Psoas muscle (tissue), 8 donors: ENCODE data around the gene GAL3ST1. TPM values are rescaled to one million over a fixed set of nuclear protein-coding genes. Genes with fewer than 3 reads are reported as not detected.
"Not testable (repeated sequence)": the region's sequence is repeated elsewhere in the genome, so short reads cannot be mapped to it uniquely, and the experiment has no call there.

Source experiments
- ATAC-seq, 4 donors: fragments of 200-7000 bp; cut with Tn5 transposase; one replicate each; pipeline ENCODE4 v1.9.1; 2020; ENCODE audit warnings: moderate library complexity in 3 of 4, mild to moderate bottlenecking in 2 of 4
- DNase-seq, 2 donors: peaks; one replicate each; pipeline ENCODE4 v3.0.0-alpha.2; 2020
- H3K27ac ChIP-seq: fragments of 200-600 bp; one replicate; pipeline ENCODE4 v1.8.0; 2022
- H3K27me3 ChIP-seq, 3 donors: fragments of 200-600 bp in 1 of 3; one replicate each; pipeline versions ENCODE4 v1.6.1 to v1.8.0; 2013 to 2022; ENCODE audit warnings: low read length in 2 of 3, mild to moderate bottlenecking in 2 of 3, moderate library complexity in 1 of 3; ENCODE audit not compliant: insufficient read depth in 3 of 3
- H3K36me3 ChIP-seq, 2 donors: fragments of 200-600 bp in 1 of 2; one replicate each; pipeline versions ENCODE4 v1.6.1 to v1.8.0; 2013 to 2022; ENCODE audit warnings: low read depth in 1 of 2, mild to moderate bottlenecking in 1 of 2, moderate library complexity in 1 of 2; ENCODE audit not compliant: insufficient read depth in 1 of 2
- H3K4me1 ChIP-seq: fragments of 200-600 bp; one replicate; pipeline ENCODE4 v1.8.0; 2022
- H3K4me3 ChIP-seq: fragments of 200-600 bp; one replicate; pipeline ENCODE4 v1.8.0; 2022; ENCODE audit warnings: mild to moderate bottlenecking
- H3K9me3 ChIP-seq: fragments of 200-600 bp; one replicate; pipeline ENCODE4 v1.8.0; 2022
- WGBS, 3 donors: extraction: QIAGEN DNeasy Blood & Tissue Kit; methylation state at CpG; one replicate each; pipeline versions ENCODE4 v1.1.6 to v1.1.7; 2013; 5-methylcytosine and 5-hydroxymethylcytosine counted together
- intact Hi-C, 2 donors: fragments of 100-400 bp; cut with DNase I; formaldehyde crosslinking; loops; one replicate each; pipeline versions ENCODE4 v1.11.0 to v1.14.2; 2022
- polyA plus RNA-seq, 3 donors: library from polyadenylated mRNA; stranded (reverse); fragments of 200-250 nt; gene quantifications; one replicate each; pipeline ENCODE4 v1.2.3, GENCODE V29; 2013
- total RNA-seq, 4 donors: library from RNA; stranded (reverse); fragmentation: NEBNext Ultra II Directional in 2 of 4; extraction: Animal tissue kit (Norgen Biotek cat#: 25700) in 2 of 4; gene quantifications; one replicate each; pipeline versions ENCODE4 v1.2.1 to v1.2.4, GENCODE V29; 2021 to 2023
- TF ChIP-seq, protein P1 (sequence below): fragments of 200-600 bp; IDR thresholded peaks from one replicate; pipeline ENCODE4 v1.8.0; 2022; ENCODE audit warnings: antibody characterized with exemption
- donor health status: healthy with polysubstance abuse.
- donor health status: DM: no; HTN: no; CAD: no; lungs with moderate emphysema.
- donor health status: Bipolar disorder and iron deficiency.
- donor health status: healthy.
- donor health status: DM: yes; HTN: yes; CAD: no.
- donor health status: DM: no; HTN: no; CAD: no.
- donor health status: DM: no; HTN: no; CAD: no.
- donor health status: DM: yes; HTN: yes; CAD: no.

GAL3ST1 gene
- total and polyA plus RNA-seq, 7 donors = 0.21 to 2.7 (median 0.80) TPM

DNA sequence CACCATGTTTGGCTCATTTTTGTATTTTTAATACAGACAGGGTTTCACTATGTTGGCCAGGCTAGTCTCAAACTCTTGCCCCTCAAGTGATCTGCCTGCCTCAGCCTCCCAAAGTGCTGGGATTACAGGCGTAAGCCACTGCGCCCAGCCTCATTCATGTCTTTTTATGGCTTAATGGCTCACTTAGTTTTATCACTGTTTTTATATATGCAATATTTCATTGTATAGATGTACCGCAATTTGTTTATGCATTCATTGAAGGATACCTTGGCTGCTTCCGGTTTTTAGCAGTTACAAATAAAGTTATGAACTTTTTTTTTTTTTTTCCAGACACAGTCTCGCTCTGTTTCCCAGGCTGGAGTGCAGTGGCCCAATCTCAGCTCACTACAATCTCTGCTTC lies 27.0 kb upstream of the GAL3ST1 start:
- no peak for DNase-seq
- no peak overlapping the region for H3K4me3 ChIP-seq
- TF ChIP-seq, protein P1, sequence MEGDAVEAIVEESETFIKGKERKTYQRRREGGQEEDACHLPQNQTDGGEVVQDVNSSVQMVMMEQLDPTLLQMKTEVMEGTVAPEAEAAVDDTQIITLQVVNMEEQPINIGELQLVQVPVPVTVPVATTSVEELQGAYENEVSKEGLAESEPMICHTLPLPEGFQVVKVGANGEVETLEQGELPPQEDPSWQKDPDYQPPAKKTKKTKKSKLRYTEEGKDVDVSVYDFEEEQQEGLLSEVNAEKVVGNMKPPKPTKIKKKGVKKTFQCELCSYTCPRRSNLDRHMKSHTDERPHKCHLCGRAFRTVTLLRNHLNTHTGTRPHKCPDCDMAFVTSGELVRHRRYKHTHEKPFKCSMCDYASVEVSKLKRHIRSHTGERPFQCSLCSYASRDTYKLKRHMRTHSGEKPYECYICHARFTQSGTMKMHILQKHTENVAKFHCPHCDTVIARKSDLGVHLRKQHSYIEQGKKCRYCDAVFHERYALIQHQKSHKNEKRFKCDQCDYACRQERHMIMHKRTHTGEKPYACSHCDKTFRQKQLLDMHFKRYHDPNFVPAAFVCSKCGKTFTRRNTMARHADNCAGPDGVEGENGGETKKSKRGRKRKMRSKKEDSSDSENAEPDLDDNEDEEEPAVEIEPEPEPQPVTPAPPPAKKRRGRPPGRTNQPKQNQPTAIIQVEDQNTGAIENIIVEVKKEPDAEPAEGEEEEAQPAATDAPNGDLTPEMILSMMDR = no peak
- H3K4me1 ChIP-seq = peaks cover 10% of the 10 kb centered on the region
- no peaks in the 10 kb centered on the region for H3K27me3 ChIP-seq
- intact Hi-C loops = loop anchor here in 1 of 2 donors (10.0 kb wide), 1 partner anchor 177 kb away; the partner anchor contains the start of gene MTFP1
- WGBS, 3 donors = 85 to 88% (median 86%) methylated on average over 5 of the region's 5 CpGs
- no peaks in the 10 kb centered on the region for H3K36me3 ChIP-seq
- no peak for ATAC-seq
- no peak overlapping the region for H3K27ac ChIP-seq
- no peaks in the 10 kb centered on the region for H3K9me3 ChIP-seq

DNA sequence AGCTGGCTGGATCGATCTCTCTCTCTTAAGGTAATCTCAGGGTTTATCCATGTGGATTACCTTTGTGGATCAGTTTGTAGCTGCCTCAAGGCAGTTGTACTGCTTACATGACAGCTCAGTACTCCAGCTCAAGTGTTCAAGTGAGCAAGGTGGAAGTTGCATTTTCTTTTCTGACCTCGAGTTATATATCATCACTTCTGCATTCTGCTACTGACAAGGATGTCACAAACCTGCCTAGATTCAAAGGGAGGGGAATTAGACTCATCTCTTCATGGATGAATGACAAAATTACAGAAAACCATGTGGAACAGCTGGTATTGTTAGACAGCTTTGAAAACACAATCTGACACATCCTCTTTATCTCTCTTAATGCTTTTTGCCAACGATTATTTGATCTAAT lies 26.5 kb upstream of the GAL3ST1 start:
- no peak overlapping the region for H3K4me3 ChIP-seq

DNA sequence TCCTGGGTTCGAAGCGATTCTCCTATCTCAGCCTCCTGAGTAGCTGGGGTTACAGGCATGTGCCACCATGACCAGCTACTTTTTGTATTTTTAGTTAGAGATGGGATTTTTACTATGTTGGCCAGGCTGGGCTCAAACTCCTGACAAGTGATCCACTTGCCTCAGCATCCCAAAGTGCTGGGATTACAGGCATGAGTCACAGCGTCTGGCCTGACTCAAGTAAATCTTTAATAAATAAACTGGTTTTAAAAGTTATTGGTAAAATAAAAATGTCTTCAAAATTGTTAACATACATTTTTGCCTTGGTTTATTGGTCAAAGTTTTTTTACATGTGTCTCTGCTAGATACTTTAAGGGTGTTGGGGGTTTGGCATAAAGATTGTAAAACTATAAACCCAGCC lies 24.5 kb upstream of the GAL3ST1 start:
- ATAC-seq (no peak), DNase-seq (no peak)
- WGBS, 3 donors = 82 to 92% (median 83%) methylated on average over 3 of the region's 3 CpGs
- no peaks in the 10 kb centered on the region for H3K4me1 ChIP-seq
- H3K27ac ChIP-seq = no peak overlapping the region
- no peak overlapping the region for H3K4me3 ChIP-seq
- no peaks in the 10 kb centered on the region for H3K36me3 ChIP-seq
- TF ChIP-seq, protein P1 = no peak
- intact Hi-C loops = no loop called here
- no peaks in the 10 kb centered on the region for H3K27me3 ChIP-seq
- H3K9me3 ChIP-seq = no peaks in the 10 kb centered on the region

More for the DNA sequence above, 26.5 kb upstream of the GAL3ST1 start:
- ATAC-seq = no peak
- no peaks in the 10 kb centered on the region for H3K36me3 ChIP-seq
- WGBS, 3 donors = 36 to 52% (median 51%) methylated on average over 3 of the region's 3 CpGs
- TF ChIP-seq, protein P1 = no peak
- H3K27ac ChIP-seq = no peak overlapping the region
- no peaks in the 10 kb centered on the region for H3K9me3 ChIP-seq
- intact Hi-C loops = loop anchor here in 1 of 2 donors (10.0 kb wide), 1 partner anchor 176 kb away; the partner anchor contains the start of gene MTFP1
- peaks cover 6% of the 10 kb centered on the region for H3K4me1 ChIP-seq
- no peak for DNase-seq
- no peaks in the 10 kb centered on the region for H3K27me3 ChIP-seq

DNA sequence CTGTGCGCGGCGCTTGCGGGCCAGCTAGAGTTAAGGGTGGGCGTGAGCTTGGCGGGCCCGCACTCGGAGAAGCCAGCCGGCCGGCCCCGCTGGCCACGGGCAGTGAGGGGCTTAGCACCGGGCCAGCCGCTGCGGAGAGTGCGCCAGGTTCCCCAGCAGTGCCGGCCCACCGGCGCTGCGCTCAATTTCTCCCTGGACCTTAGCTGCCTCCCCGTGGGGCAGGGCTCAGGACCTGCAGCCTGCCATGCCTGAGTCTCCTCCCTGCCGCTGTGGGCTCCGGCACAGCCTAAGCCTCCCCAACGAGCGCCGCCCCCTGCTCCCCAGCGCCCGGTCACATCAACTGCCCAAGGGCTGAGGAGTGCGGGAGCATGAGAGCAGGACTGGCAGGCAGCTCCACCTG lies 22.4 kb upstream of the GAL3ST1 start:
- intact Hi-C loops = no loop called here
- Histone ChIP-seq H3K36me3 (no peaks in the 10 kb centered on the region), H3K4me3 (no peak overlapping the region), H3K27me3 (no peaks in the 10 kb centered on the region), H3K27ac (no peak overlapping the region), H3K9me3 (no peaks in the 10 kb centered on the region), H3K4me1 (no peaks in the 10 kb centered on the region)
- peak in 1 of 2 donors; percentile 39 for DNase-seq
- TF ChIP-seq, protein P1 = no peak
- no peak for ATAC-seq
- WGBS, 3 donors = 82 to 88% (median 87%) methylated on average over 24 to 29 of the region's 29 CpGs

DNA sequence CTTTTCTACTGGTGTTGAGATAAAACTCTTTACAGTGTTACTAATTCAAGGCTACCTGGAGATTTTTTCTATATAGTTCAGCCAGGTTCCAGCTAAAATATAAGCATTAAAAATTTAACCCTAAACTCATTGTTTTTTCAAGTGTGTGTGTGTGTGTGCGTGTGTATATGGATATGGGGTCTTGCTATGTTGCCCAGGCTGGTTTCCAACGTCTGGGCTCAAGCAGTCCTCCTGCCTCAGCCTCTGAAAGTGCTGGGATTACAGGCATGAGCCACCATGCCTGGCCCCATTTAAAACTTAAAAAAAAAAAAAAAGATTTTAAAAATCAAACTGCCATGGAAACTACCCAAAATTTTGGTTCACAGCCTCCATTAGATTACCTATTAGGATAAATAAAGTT lies 21.7 kb upstream of the GAL3ST1 start:
- DNase-seq (no peak), ATAC-seq (no peak)
- TF ChIP-seq, protein P1 = no peak
- no peak overlapping the region for H3K27ac ChIP-seq
- H3K36me3 ChIP-seq = no peaks in the 10 kb centered on the region
- no peaks in the 10 kb centered on the region for H3K27me3 ChIP-seq
- WGBS, 3 donors = 61 to 71% (median 62%) methylated on average over 2 of the region's 2 CpGs
- no peaks in the 10 kb centered on the region for H3K9me3 ChIP-seq
- H3K4me1 ChIP-seq = no peaks in the 10 kb centered on the region
- H3K4me3 ChIP-seq = no peak overlapping the region
- intact Hi-C loops = no loop called here

DNA sequence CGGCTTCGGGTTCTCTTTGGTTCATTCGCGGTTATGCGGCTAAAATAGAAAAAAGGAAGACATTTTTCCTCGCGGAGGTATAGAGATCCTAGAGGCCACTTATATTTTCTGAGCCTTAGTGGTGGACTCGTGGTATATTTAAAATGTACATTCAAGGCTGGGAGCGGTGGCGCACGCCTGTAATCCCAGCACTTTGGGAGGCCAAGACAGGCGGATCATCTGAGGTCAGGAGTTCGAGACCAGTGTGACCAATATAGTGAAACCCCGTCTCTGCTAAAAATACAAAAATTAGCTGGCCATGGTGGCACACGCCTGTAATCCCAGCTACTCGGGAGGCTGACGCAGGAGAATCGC lies 17.9 kb upstream of the GAL3ST1 start:
- H3K36me3 ChIP-seq = peaks cover 3 to 21% of the 10 kb centered on the region in 2 donors
- ATAC-seq = peak in 1 of 4 donors; percentile 7
- H3K27me3 ChIP-seq, intact Hi-C loops, DNase-seq, H3K9me3 ChIP-seq: not testable (repeated sequence)
- peak overlapping the region; percentile 87 for H3K27ac ChIP-seq
- WGBS, 3 donors = 18 to 23% (median 18%) methylated on average over 18 of the region's 18 CpGs
- H3K4me3 ChIP-seq = peak overlapping the region; percentile 88
- H3K4me1 ChIP-seq = peaks cover 14% of the 10 kb centered on the region
